Natural killer cell (primary cell): Measurements from ENCODE around the gene CCL24. TPM values are rescaled to one million over a fixed set of nuclear protein-coding genes. Genes with fewer than 3 reads are reported as not detected.
"Not testable (repeated sequence)": the region's sequence is repeated elsewhere in the genome, so short reads cannot be mapped to it uniquely, and the experiment has no call there.

Experiments
- ATAC-seq, 3 donors: fragments of 150-1000 bp in 2 of 3; fragments of 200-7000 bp in 1 of 3; cut with Tn5 transposase; 1 replicate in 1 of 3; 2 replicates in 2 of 3; pipeline ENCODE4 v1.10.0; 2021; ENCODE audit warnings: mild to moderate bottlenecking in 2 of 3, moderate library complexity in 2 of 3
- DNase-seq, 2 donors: peaks; one replicate each; pipeline versions ENCODE4 v3.0.0 to v3.0.0-alpha.2; 2013 to 2021; ENCODE audit warnings: mixed read lengths in 1 of 2
- H3K27ac ChIP-seq: one replicate; pipeline ENCODE4 v1.5.1; 2013; ENCODE audit warnings: mild to moderate bottlenecking, low read length
- H3K27me3 ChIP-seq: one replicate; pipeline ENCODE4 v1.6.1; 2013; ENCODE audit warnings: low read length; ENCODE audit not compliant: control insufficient read depth, insufficient read depth
- H3K36me3 ChIP-seq: one replicate; pipeline ENCODE4 v1.6.1; 2013; ENCODE audit warnings: low read length; ENCODE audit not compliant: control insufficient read depth, insufficient read depth
- H3K4me1 ChIP-seq: one replicate; pipeline ENCODE4 v1.6.1; 2013; ENCODE audit warnings: low read length; ENCODE audit not compliant: control insufficient read depth, insufficient read depth
- H3K4me3 ChIP-seq: one replicate; pipeline ENCODE4 v1.5.1; 2013; ENCODE audit warnings: low read length
- H3K9me3 ChIP-seq: one replicate; pipeline ENCODE4 v1.6.1; 2013; ENCODE audit warnings: low read length; ENCODE audit not compliant: control insufficient read depth, insufficient read depth
- H3K27ac Mint-ChIP-seq, 2 donors: one replicate each; pipeline ENCODE4 v1.8.0; 2022; ENCODE audit warnings: mild to moderate bottlenecking in 2 of 2, mixed read lengths in 2 of 2, moderate library complexity in 1 of 2
- H3K27me3 Mint-ChIP-seq, 2 donors: one replicate each; pipeline ENCODE4 v1.8.0; 2022; ENCODE audit warnings: low read depth in 2 of 2, mixed read lengths in 2 of 2
- H3K36me3 Mint-ChIP-seq: one replicate; pipeline ENCODE4 v1.8.0; 2022; ENCODE audit warnings: mixed read lengths
- H3K4me1 Mint-ChIP-seq, 2 donors: one replicate each; pipeline ENCODE4 v1.8.0; 2022; ENCODE audit warnings: mixed read lengths in 2 of 2
- H3K4me3 Mint-ChIP-seq: one replicate; pipeline ENCODE4 v1.8.0; 2022; ENCODE audit warnings: mild to moderate bottlenecking, moderate library complexity, mixed read lengths
- H3K9me3 Mint-ChIP-seq, 2 donors: one replicate each; pipeline ENCODE4 v1.8.0; 2022; ENCODE audit warnings: mixed read lengths in 2 of 2
- WGBS: methylation state at CpG from one replicate; pipeline ENCODE4 v1.1.7; 2013; ENCODE audit warnings: missing lambda C conversion rate; ENCODE audit not compliant: insufficient coverage; 5-methylcytosine and 5-hydroxymethylcytosine counted together
- intact Hi-C: fragments of 100-400 bp; cut with micrococcal nuclease; formaldehyde crosslinking; loops from one replicate; pipeline ENCODE4 v1.14.2; 2022
- total RNA-seq, 4 donors: library from RNA; stranded (reverse); fragments of 120-200 nt in 1 of 4; gene quantifications; one replicate each; pipeline versions ENCODE4 v1.2.3 to v1.2.4, GENCODE V29; 2013 to 2022
- TF ChIP-seq, protein P1 (sequence below): fragments of 200-600 bp; IDR thresholded peaks from one replicate; pipeline ENCODE4 v1.8.0; 2022; ENCODE audit warnings: antibody characterized with exemption

Gene CCL24
- total RNA-seq, 3 donors from 2014 or later (not counting 1 experiment from before 2014, with no cell fraction given), result not detected

- Mint-ChIP-seq H3K4me1 (no peaks in the 10 kb centered on the region), H3K9me3 (no peaks in the 10 kb centered on the region), H3K27me3 (peaks cover 0 to 3% of the 10 kb centered on the region in 2 donors), H3K4me3 (no peak overlapping the region), H3K27ac (no peak overlapping the region), H3K36me3 (no peaks in the 10 kb centered on the region)
- H3K9me3 ChIP-seq, result no peaks in the 10 kb centered on the region
- WGBS, result 93% methylated on average over 5 of the region's 7 CpGs
- H3K27me3 ChIP-seq, result no peaks in the 10 kb centered on the region
- intact Hi-C loops, result no loop called here
- H3K27ac ChIP-seq, result no peak overlapping the region
- no peak overlapping the region for H3K4me3 ChIP-seq
- ATAC-seq (no peak), DNase-seq (no peak)
- no peaks in the 10 kb centered on the region for H3K4me1 ChIP-seq
- no peaks in the 10 kb centered on the region for H3K36me3 ChIP-seq
- TF ChIP-seq, protein P1, sequence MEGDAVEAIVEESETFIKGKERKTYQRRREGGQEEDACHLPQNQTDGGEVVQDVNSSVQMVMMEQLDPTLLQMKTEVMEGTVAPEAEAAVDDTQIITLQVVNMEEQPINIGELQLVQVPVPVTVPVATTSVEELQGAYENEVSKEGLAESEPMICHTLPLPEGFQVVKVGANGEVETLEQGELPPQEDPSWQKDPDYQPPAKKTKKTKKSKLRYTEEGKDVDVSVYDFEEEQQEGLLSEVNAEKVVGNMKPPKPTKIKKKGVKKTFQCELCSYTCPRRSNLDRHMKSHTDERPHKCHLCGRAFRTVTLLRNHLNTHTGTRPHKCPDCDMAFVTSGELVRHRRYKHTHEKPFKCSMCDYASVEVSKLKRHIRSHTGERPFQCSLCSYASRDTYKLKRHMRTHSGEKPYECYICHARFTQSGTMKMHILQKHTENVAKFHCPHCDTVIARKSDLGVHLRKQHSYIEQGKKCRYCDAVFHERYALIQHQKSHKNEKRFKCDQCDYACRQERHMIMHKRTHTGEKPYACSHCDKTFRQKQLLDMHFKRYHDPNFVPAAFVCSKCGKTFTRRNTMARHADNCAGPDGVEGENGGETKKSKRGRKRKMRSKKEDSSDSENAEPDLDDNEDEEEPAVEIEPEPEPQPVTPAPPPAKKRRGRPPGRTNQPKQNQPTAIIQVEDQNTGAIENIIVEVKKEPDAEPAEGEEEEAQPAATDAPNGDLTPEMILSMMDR, result no peak
These were observed 23.2 kb upstream of the CCL24 start for GRCh38 chr7:75836798-75837197.

DNA sequence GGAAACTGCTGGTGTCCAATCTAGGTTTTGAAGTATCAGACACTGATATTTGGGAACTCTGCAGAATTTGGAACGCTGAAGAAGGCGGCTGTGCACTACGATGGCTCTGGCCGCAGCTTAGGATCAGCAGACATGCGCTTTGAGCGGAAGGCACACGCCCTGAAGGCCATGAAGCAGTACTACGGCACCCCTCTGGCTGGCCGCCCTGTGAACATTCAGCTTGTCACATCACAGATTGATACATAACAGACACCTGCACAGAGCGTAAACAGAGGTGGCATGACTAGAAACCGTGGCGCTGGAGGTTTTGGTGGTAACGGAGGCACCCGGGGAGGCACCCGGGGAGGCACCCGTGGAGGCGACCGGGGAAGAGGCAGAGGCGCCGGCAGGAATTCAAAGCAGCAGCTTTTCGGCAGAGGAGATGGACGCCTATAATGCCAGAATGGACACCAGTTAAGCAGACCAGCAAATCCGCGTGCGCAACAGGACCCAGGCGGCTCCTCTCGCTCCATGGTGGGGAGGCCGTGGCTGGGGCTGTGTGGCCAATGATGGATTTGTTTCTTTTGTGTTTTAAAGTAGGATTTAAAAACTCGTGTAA is 22.2 kb upstream of the CCL24 start:
- Histone ChIP-seq H3K4me1 (no peaks in the 10 kb centered on the region), H3K27ac (no peak overlapping the region), H3K27me3 (no peaks in the 10 kb centered on the region), H3K4me3 (no peak overlapping the region), H3K36me3 (no peaks in the 10 kb centered on the region), H3K9me3 (no peaks in the 10 kb centered on the region)
- TF ChIP-seq, protein P1, result no peak
- H3K27me3 Mint-ChIP-seq, result peaks cover 0 to 3% of the 10 kb centered on the region in 2 donors
- intact Hi-C loops, result no loop called here
- DNase-seq (no peak), ATAC-seq (no peak)
- H3K4me1 Mint-ChIP-seq, result no peaks in the 10 kb centered on the region
- 93% methylated on average over 25 of the region's 29 CpGs for WGBS
- no peaks in the 10 kb centered on the region for H3K36me3 Mint-ChIP-seq
- no peaks in the 10 kb centered on the region for H3K9me3 Mint-ChIP-seq
- no peak overlapping the region for H3K27ac Mint-ChIP-seq
- H3K4me3 Mint-ChIP-seq, result no peak overlapping the region

GRCh38 chr7:75833662-75834061 is 20.1 kb upstream of the CCL24 start:
- H3K4me1 Mint-ChIP-seq, H3K36me3 ChIP-seq, H3K4me3 Mint-ChIP-seq, ATAC-seq, H3K4me3 ChIP-seq, H3K27ac ChIP-seq, H3K9me3 ChIP-seq, H3K9me3 Mint-ChIP-seq, intact Hi-C loops, H3K36me3 Mint-ChIP-seq, H3K4me1 ChIP-seq, H3K27ac Mint-ChIP-seq, H3K27me3 ChIP-seq, DNase-seq, H3K27me3 Mint-ChIP-seq: not testable (repeated sequence)
- 87% methylated on average over 4 of the region's 6 CpGs for WGBS

DNA sequence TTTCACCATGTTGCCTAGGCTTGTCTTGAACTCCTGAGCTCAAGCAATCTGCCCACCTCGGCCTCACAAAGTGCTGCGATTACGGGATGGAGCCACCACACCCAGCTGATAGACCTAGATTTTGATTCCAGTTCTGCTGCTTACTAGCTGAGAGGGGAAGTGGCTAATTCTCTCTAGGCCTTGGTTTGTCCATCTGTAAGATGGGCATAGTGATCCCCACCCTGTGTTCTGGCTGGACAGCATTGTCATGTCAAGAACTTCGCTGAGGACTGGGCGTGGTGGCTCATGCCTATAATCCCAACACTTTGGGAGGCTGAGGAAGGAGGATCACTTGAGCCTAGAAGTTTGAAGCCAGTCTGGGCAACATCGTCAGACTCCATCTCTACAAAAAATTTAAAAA is 17.4 kb upstream of the CCL24 start:
- Mint-ChIP-seq H3K9me3 (no peaks in the 10 kb centered on the region), H3K36me3 (no peaks in the 10 kb centered on the region), H3K4me1 (no peaks in the 10 kb centered on the region), H3K27me3 (no peaks in the 10 kb centered on the region), H3K4me3 (no peak overlapping the region), H3K27ac (no peak overlapping the region)
- 96% methylated on average over 5 of the region's 6 CpGs for WGBS
- no peaks in the 10 kb centered on the region for H3K36me3 ChIP-seq
- TF ChIP-seq, protein P1, result no peak
- no peak overlapping the region for H3K27ac ChIP-seq
- H3K4me3 ChIP-seq, result no peak overlapping the region
- intact Hi-C loops, result no loop called here
- no peaks in the 10 kb centered on the region for H3K4me1 ChIP-seq
- H3K27me3 ChIP-seq, result no peaks in the 10 kb centered on the region
- no peaks in the 10 kb centered on the region for H3K9me3 ChIP-seq
- no peak for ATAC-seq
- DNase-seq, result no peak

DNA sequence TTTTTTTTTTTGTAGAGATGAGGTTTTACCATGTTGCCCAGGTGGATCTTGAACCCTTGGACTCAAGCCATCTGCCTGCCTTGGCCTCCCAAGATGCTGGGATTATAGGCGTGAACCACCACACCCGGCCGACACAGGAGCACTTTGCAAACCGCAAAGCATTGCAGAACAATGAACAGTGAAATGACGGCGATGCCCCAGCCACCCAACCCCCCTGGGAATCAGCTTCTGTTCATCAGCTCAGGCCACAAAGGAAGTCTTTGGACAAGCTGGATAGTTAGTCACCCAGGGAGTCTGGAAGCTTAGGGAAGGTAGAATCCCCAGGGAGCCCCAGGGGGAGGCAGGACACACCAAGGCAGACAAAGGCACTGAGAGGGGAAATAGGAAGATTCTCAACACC is 16.1 kb upstream of the CCL24 start:
- WGBS, result 69% methylated on average over 6 of the region's 6 CpGs
- DNase-seq, H3K4me3 Mint-ChIP-seq, intact Hi-C loops, H3K36me3 ChIP-seq, ATAC-seq, H3K27me3 Mint-ChIP-seq, H3K9me3 ChIP-seq, H3K27ac Mint-ChIP-seq, H3K4me1 ChIP-seq, H3K9me3 Mint-ChIP-seq, H3K4me1 Mint-ChIP-seq, H3K4me3 ChIP-seq, H3K27me3 ChIP-seq, H3K27ac ChIP-seq, H3K36me3 Mint-ChIP-seq: not testable (repeated sequence)
